Osteoblast (primary cell): ENCODE data around the gene PPFIA2. TPM values are rescaled to one million over a fixed set of nuclear protein-coding genes. Genes with fewer than 3 reads are reported as not detected.
A peak's percentile ranks its signal among the peaks of the same experiment; 100 is the strongest.
"Not testable (repeated sequence)": the region's sequence is repeated elsewhere in the genome, so short reads cannot be mapped to it uniquely, and the experiment has no call there.

Experiments
- DNase-seq: peaks from one replicate; pipeline ENCODE4 v3.0.0; 2011; ENCODE audit warnings: low spot score, mixed read lengths; ENCODE audit not compliant: insufficient read length; ENCODE audit errors: missing footprints
- H2AFZ ChIP-seq: 2 replicates; pipeline ENCODE4 v1.6.0; 2011; ENCODE audit warnings: mild to moderate bottlenecking, low read length
- H3K27ac ChIP-seq: 2 replicates; pipeline ENCODE4 v1.5.1; 2011; ENCODE audit warnings: mild to moderate bottlenecking, low read depth, low read length, moderate library complexity
- H3K27me3 ChIP-seq: 2 replicates; pipeline ENCODE4 v1.6.0; 2012; ENCODE audit warnings: mild to moderate bottlenecking, control low read depth, inconsistent platforms, low read length, moderate library complexity; ENCODE audit not compliant: insufficient read depth
- H3K36me3 ChIP-seq: 2 replicates; pipeline ENCODE4 v1.5.1; 2011; ENCODE audit warnings: mild to moderate bottlenecking, low read length, control low read depth, moderate library complexity; ENCODE audit not compliant: insufficient read depth
- H3K4me1 ChIP-seq: 2 replicates; pipeline ENCODE4 v1.5.1; 2011; ENCODE audit warnings: mild to moderate bottlenecking, low read length, control low read depth, moderate library complexity; ENCODE audit not compliant: insufficient read depth
- H3K4me2 ChIP-seq: 2 replicates; pipeline ENCODE4 v1.6.0; 2011; ENCODE audit warnings: mild to moderate bottlenecking, low read length; ENCODE audit not compliant: insufficient read depth
- H3K4me3 ChIP-seq: fragments of 200-600 bp; sonication (generic); 3 replicates; pipeline ENCODE4 v1.5.1; 2012; ENCODE audit warnings: mild to moderate bottlenecking, low read length, inconsistent platforms; ENCODE audit not compliant: insufficient read depth
- H3K79me2 ChIP-seq: 2 replicates; pipeline ENCODE4 v1.6.0; 2012; ENCODE audit warnings: mild to moderate bottlenecking, low read length, control low read depth, inconsistent platforms; ENCODE audit not compliant: insufficient read depth
- H3K9me3 ChIP-seq: 2 replicates; pipeline ENCODE4 v1.5.1; 2011; ENCODE audit warnings: low read depth, low read length, control low read depth
- H4K20me1 ChIP-seq: 2 replicates; pipeline ENCODE4 v1.6.0; 2012; ENCODE audit warnings: mild to moderate bottlenecking, low read length, control low read depth; ENCODE audit not compliant: insufficient read depth
- CTCF ChIP-seq: IDR thresholded peaks from 2 replicates; pipeline ENCODE4 v1.5.1; 2011; ENCODE audit warnings: mild to moderate bottlenecking, low read depth, low read length, moderate library complexity; ENCODE audit errors: extremely low read depth
- total RNA-seq: library from RNA; depleted of rRNA; stranded (reverse); fragments of >200 nt; gene quantifications from 2 replicates; pipeline ENCODE4 v1.2.3, GENCODE V29; 2012

Gene PPFIA2
- total RNA-seq, 1 donor: 3.3 TPM

- TF ChIP-seq CTCF: no peak
- Histone ChIP-seq H2AFZ (no peak overlapping the region), H3K9me3 (no peaks in the 10 kb centered on the region), H3K79me2 (no peaks in the 10 kb centered on the region), H3K4me1 (peaks cover 19% of the 10 kb centered on the region), H4K20me1 (no peaks in the 10 kb centered on the region), H3K27me3 (no peaks in the 10 kb centered on the region), H3K4me3 (no peak overlapping the region), H3K4me2 (no peak overlapping the region), H3K27ac (no peak overlapping the region), H3K36me3 (no peaks in the 10 kb centered on the region)
- DNase-seq: peak; percentile 1
These were observed 537.5 kb downstream of the PPFIA2 start for GRCh38 chr12:81221681-81222080.

GRCh38 chr12:81216739-81217138, 542.4 kb downstream of the PPFIA2 start:
- no peaks in the 10 kb centered on the region for H3K27me3 ChIP-seq
- no peaks in the 10 kb centered on the region for H3K36me3 ChIP-seq
- peaks cover 6% of the 10 kb centered on the region for H3K4me1 ChIP-seq
- H4K20me1 ChIP-seq: no peaks in the 10 kb centered on the region
- DNase-seq: no peak
- no peaks in the 10 kb centered on the region for H3K9me3 ChIP-seq
- H3K4me2 ChIP-seq: no peak overlapping the region
- no peak overlapping the region for H3K4me3 ChIP-seq
- H3K79me2 ChIP-seq: no peaks in the 10 kb centered on the region
- no peak overlapping the region for H2AFZ ChIP-seq
- no peak overlapping the region for H3K27ac ChIP-seq
- TF ChIP-seq CTCF: no peak

GRCh38 chr12:81212996-81213696, 546.0 kb downstream of the PPFIA2 start:
- no peaks in the 10 kb centered on the region for H3K27me3 ChIP-seq
- DNase-seq: no peak
- no peaks in the 10 kb centered on the region for H3K79me2 ChIP-seq
- peaks cover 21% of the 10 kb centered on the region for H3K4me1 ChIP-seq
- no peak overlapping the region for H2AFZ ChIP-seq
- no peak overlapping the region for H3K4me3 ChIP-seq
- no peaks in the 10 kb centered on the region for H3K9me3 ChIP-seq
- no peaks in the 10 kb centered on the region for H3K36me3 ChIP-seq
- no peak overlapping the region for H3K27ac ChIP-seq
- H4K20me1 ChIP-seq: no peaks in the 10 kb centered on the region
- TF ChIP-seq CTCF: no peak
- no peak overlapping the region for H3K4me2 ChIP-seq

- no peak overlapping the region for H3K27ac ChIP-seq
- H3K4me1 ChIP-seq: peaks cover 26% of the 10 kb centered on the region
- H3K36me3 ChIP-seq: no peaks in the 10 kb centered on the region
- no peak for TF ChIP-seq CTCF
- H3K79me2 ChIP-seq: no peaks in the 10 kb centered on the region
- H3K9me3 ChIP-seq: no peaks in the 10 kb centered on the region
- no peaks in the 10 kb centered on the region for H3K27me3 ChIP-seq
- H2AFZ ChIP-seq: no peak overlapping the region
- H4K20me1 ChIP-seq: no peaks in the 10 kb centered on the region
- no peak overlapping the region for H3K4me3 ChIP-seq
- no peak overlapping the region for H3K4me2 ChIP-seq
- no peak for DNase-seq
These were observed 547.8 kb downstream of the PPFIA2 start for GRCh38 chr12:81211306-81211705.

GRCh38 chr12:81209772-81210225, 549.4 kb downstream of the PPFIA2 start:
- not testable (repeated sequence) for H3K27me3 ChIP-seq, H2AFZ ChIP-seq, H4K20me1 ChIP-seq, H3K4me3 ChIP-seq, H3K36me3 ChIP-seq, DNase-seq, H3K79me2 ChIP-seq, H3K27ac ChIP-seq, H3K9me3 ChIP-seq
- Histone ChIP-seq H3K4me2 (peak overlapping the region; percentile 42), H3K4me1 (peaks cover 26% of the 10 kb centered on the region)
